ENCODE results near the gene RUNX2.

The RUNX2 gene

DNA sequence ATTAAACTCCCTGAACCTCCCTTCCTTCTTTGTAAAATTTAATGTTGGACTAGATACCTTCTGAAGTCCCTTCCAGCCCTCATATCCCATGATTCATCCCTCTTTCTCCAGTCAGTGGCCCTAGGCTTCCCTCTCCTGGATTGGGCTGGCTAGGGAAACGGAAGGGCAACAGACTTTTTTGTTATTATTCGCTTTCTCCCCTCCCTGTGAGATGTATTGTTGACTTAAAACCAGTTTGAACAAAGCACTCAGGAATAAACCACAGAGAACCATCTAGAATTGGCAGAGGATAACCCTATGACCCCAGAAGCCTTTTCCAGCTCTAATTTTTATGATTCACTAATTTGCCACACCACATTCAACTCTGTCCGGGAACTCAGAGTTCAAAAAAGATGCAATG, 289.3 kb downstream of the RUNX2 start:
- DNase-seq (ENCODE audit: low spot score) = no peak

DNA sequence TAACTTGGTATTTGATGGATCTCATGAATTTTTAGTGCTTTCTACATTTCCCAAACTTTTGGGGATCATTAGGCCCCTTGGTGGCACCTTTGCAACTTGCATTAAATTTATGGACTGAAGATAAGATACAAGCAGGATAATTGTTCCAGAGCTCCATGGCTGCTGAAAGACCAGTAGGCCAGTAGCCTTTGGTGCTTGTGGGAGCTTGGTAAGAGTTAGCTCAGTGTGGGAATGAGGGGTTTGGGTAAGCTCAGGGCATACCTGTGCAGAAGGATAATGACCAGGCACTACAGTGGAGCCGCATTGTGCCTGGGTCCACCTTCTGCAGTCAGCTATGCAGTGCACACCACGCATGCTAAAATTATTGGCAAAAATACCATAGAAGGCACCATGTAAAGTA, 290.1 kb downstream of the RUNX2 start:
- DNase-seq (ENCODE audit: low spot score) = no peak

DNA sequence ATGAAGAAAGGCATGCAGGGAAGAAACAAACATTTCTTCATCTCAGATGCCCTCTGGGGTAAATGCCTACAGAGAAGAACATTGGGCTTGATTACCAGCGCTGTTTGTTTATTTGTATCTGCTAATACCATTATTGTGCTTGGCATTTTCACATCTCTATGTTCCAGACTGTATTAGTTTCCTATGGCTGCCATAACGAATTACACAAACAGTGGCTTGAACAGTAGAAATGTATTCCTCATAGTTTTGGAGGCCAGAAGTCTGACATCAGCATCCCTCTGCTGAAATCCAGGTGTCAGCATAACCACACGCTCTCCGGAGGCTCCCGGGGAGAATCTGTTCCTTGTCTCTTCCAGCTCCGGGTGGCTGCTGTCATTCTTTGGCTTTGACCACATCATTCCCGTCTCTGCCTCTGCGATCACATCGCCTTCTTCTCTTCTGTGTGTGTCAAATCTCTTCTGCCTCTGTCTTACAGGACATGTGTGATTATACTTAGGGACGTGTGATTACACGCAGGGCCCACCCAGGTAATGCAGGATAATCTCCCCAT, 291.2 kb downstream of the RUNX2 start:
- DNase-seq (ENCODE audit: low spot score) = no peak

DNA sequence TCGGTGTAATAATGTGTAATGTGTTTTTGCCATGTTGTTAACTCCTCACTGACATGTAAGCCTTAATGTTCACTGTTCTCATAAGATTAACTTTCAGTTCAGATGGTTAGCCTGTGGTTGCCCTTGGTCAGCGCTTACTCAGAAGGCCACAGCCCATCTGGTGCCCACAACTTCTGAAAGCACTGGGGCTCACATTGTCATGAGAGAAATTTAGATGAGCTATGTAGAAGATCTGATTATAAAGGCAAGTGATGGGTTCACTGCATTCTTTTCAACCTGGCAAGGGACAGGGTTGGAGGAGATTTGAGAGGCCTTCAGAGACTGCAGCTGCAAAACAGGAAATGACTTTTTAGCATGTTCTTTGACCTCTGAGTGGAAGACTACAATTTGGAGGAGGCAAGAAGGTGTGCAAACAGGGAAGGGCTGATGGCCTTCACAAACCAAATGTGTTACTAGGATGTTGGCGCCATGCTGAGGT, 291.9 kb downstream of the RUNX2 start:
- no peak for DNase-seq (ENCODE audit: low spot score)

DNA sequence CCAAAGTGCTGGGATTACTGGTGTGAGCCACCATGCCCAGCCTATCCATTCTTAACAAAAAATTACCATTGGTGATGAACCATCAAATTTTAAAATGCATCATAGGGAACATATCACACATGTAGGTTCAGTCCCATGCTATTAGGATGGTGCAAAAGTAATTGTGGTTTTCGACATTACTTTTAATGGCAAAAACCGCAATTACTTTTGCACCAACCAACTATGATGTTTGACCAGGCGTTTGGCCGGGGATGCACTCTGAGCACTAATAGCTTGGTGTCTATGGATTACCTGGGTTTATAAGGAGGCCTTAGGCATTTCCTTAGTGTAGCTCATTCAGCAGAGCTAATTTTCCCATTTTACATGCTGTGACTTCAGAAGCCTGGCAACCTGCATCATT, 296.1 kb downstream of the RUNX2 start:
- no peak for DNase-seq (ENCODE audit: low spot score)

DNA sequence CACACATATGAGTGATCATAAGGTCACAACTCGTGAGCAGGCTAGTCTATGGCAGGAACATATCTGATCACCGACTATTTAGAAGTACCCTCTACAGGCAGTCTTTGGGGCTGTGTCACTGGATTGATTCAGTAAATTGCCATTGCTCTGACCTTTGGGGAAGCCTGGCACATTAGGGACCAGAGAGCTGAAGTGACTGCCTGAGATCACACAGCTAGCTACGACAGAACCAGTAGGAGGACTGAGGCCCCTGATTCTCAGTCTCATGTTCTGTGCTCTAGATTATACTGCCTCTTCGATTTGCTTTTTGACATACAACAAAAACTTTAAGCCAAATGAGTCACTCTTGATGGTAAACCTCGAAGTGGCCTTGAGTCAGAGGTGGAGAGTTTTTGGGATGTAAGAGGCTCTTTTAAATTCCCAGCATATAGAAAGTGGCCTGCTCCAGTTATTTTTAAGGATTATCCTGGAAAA, 297.1 kb downstream of the RUNX2 start:
- DNase-seq (ENCODE audit: low spot score) = no peak

DNA sequence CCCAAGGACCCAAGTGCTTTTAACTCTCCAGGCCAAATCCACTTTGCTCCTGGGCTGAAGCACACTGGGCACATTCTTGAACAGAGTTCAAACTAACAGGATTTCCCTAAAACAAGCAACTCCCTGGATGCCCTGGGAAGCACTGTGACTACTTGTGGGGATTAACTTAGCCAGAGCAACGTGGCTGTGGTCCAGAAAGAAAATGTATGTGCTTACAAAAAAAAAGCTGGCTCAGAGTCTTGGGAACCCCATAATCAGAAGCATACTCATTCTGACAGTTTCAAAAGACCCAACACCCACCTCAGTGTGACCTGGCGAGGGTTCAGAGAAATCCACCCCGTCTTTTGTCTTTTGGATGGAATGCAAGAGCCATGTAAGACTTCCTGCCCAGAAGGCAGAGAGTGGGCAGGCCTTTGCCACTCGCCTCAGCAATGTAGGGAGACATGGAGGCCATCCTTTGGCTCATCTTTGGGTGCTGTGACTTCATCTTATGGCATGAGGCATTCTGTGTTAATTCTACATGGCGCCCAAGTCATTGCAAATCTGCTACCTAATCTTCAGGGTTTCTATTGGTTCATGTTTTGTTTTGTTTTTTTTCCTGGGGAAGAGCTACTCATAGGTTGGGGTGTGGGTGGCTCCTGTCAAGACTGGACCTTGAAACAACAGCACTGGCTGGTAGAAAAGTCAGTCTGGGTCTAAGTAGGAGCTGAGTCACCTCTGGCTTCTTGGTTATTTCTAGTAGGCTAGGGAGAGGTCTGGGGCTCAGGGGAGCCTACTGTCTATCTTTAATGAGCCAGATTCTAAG, 298.2 kb downstream of the RUNX2 start:
- no peak for DNase-seq (ENCODE audit: low spot score)

DNA sequence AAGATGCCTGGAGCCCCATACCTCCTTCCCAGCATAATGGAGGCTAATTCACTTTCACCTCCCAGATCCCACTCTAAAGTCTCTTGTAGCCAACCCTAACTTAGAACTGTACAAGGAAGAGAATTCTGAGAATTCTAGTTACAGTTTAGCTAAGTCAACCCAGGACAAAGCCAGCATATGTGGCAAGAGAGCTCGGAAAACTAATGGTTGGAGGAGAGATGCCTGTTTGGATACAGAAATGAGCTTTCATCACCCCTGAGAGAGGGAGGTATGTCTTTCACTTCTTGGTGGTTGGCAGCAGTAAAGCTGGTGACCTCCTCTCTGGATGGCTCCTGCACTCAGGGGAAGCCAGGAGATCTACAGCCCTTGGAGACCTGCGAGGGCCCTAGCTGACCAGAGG, 302.2 kb downstream of the RUNX2 start:
- no peak for DNase-seq (ENCODE audit: low spot score)

DNA sequence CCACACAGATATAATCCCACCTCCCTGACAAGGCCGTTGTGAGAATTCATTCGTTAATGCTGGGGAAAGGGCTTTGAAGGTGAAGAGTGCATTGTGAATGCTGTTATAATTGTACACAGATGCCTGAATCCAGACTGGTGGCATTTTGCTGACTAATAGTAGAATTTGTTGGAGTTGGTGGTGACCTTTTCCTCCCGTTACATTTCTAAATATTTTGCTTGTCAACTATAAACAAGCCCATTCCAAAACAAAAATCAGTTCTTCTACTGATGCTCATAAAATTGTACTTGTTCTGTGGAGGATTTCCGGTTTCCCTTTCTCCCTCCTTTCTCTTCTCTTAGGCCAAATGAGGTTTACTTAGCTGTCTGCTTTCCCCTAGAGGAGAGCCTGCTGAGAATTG, 302.7 kb downstream of the RUNX2 start:
- no peak for DNase-seq (ENCODE audit: low spot score)

DNA sequence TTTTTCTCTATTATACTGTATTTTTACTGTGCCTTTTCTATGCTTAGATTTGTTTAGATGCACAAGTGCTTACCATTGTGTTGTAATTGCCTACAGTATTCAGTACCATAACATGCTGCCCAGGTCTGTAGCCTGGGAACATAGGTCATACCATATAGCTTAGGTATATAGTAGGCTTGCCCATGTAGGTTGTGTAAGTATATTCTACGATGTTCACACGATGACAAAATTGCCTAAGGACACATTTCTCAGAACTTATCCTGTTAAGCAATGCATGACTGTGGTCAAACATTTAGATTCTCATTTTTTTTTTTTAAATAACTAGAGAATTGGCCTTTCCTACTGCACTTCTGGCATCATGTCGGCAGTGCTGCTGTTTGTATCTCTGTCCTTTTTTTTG, 303.3 kb downstream of the RUNX2 start:
- DNase-seq (ENCODE audit: low spot score) = no peak

DNA sequence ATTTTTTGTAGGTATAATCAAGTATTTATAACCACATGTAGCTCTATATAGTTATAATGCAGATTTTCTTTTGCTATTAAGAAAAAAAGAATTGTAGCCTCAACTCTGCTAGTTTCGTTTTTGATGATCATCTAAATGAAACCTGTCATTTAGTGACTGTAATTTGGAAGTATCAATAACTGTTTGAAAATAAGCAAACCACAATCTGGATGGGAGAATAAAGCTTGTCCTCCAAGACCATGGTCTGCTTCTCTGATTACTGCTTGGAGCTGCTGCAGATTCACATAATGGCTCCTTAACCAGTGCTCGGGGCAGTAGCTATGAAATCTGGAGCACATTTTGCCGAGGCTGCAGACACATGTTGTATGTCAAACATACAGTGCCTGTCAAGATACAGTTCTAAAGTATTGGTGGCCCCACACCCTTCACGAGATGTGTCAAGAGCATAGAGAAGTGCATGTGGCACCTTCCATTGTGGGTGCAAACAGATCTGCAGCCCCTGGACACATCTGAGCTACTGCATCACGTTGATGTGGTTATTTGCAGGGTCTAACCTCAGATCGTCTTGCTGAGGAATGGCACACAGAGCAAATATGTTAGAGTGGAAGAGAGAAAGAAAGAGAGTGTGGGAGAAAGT, 305.3 kb downstream of the RUNX2 start:
- DNase-seq (ENCODE audit: low spot score) = no peak

DNA sequence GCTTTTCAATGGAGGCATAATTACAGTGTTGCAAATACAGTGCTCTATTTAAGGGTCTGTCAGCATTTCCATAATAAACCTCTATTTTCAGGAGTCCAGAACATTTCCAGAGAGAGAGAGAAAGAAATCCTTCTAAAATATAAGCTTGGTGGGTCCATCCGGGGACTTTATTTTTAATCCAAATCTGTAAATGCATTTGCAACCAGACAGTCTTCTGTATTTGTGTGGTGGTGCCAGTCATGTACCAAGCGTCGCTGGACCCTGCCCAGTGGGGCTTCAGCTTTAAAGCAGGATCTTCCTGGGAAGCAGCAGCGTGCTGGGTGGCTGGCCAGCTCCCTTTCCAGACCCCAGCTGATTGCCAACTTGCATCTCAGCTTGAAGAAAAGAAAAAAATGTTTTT, 306.1 kb downstream of the RUNX2 start:
- no peak for DNase-seq (ENCODE audit: low spot score)

DNA sequence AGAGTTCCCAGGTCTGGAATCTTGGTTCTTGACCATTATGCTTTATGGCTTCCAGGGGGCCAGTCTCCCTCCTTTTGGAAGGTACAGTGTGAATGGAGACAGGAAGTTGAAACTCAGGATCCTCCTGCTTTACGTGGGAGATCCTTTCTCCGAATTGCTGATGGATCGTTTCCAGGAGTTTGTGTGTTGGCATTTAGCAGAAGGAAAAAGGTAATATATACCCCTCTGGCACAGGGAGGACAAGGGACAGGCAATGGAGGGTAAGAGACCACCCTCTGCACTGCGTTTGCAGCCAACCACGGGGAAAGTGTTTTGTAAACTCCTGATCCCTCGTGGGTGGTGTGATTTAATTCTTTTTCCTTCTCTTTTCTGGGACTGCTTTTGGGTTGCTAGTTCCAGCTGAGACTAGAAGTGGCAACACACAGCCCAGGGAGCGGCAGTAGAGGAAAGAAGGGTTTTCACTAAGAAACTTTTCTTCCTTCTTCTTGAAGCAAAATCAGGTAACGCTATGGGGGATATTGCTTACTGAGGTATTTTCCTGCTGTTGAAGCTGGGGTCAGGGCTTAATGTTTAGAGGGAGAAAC, 307.2 kb downstream of the RUNX2 start:
- DNase-seq (ENCODE audit: low spot score) = no peak

DNA sequence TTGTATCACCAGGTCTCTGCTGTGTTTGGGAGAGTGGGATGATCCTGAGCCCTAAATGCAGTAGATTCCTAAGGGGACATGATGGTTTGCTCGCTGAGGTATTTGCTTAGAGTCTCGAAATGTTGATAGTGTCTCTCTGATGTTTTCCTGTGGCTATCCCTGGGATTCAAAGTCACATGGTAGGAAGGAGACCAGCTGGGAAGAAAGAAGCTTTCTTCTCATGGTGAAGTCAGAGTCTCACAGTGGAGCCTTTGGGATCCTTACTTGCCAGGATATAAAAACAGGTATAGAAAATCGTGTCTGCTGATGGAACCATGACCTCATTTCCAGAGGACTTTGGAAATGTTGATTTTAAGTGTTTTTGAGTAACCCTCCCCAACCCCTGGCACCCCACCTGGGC, 308.9 kb downstream of the RUNX2 start:
- DNase-seq (ENCODE audit: low spot score) = no peak

DNA sequence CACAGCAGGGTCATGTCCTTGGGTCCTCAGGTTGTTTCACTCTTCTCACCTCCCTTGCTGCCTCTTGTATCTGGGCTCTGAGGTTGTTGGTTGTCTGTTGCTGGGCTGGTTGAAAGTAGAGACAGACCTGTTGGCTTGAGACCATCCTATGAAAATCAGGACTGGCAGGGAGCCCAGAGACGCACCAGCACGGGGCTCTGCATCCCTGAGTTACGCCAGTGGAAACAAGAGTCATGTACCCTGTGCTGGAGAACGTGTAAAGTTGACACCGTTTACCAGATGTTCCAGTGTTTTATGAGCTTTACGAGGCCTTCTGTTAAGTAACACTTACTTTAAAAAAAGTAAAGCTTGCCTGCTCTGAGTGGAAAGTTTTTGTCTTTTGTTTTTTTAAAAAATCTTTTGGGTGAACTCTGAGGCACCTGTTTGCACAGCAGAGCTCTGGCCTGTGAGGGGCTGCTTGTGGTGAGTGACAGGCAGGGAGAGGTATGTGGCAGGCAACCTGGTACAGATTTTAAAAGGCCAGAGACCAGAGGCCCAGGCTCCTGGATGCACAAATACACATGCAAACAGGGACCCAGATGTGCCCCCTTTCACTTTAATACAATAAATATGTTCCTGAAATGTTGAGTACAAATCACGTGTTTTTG, 309.6 kb downstream of the RUNX2 start:
- DNase-seq (ENCODE audit: low spot score) = no peak

DNA sequence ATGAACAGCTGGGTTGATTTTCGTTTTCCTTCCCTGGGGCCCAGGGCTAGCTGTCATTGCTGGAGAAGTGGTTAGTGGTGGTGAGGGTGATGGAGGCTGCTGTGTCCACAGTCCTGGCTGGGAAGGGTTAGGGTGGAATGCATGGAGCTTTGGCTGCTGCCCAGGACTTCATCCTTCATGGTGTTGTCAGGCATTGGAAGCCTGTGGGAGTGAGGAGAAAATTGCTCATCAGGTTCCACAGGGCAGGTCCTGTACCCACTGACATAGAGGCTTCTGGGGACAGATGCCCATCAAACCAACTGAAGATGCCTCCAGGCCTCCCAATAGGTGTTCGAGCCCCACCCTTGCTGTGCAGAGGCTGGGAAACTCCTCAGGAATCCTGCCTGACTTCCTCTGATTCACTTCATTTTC, 312.0 kb downstream of the RUNX2 start:
- DNase-seq (ENCODE audit: low spot score) = no peak

DNA sequence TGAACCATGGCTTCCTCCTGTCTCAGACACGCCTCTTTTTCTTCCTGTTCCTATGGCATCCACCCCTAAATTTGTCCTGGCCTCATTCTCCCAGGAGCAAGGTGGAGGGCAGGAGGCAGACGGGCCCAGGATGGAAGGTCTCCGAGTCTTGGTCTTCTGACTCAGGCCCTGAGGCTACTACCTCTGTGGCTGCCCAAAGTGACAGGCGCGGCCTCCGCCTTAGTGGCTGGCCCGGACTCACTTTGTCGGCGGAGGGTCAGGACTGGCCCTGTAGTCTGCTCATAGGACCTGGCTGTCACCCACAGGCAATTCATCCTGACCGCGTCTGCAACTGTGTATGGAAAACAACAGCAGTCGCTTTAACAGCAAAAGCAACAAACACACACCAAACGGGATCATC, 312.7 kb downstream of the RUNX2 start:
- DNase-seq (ENCODE audit: low spot score) = no peak

DNA sequence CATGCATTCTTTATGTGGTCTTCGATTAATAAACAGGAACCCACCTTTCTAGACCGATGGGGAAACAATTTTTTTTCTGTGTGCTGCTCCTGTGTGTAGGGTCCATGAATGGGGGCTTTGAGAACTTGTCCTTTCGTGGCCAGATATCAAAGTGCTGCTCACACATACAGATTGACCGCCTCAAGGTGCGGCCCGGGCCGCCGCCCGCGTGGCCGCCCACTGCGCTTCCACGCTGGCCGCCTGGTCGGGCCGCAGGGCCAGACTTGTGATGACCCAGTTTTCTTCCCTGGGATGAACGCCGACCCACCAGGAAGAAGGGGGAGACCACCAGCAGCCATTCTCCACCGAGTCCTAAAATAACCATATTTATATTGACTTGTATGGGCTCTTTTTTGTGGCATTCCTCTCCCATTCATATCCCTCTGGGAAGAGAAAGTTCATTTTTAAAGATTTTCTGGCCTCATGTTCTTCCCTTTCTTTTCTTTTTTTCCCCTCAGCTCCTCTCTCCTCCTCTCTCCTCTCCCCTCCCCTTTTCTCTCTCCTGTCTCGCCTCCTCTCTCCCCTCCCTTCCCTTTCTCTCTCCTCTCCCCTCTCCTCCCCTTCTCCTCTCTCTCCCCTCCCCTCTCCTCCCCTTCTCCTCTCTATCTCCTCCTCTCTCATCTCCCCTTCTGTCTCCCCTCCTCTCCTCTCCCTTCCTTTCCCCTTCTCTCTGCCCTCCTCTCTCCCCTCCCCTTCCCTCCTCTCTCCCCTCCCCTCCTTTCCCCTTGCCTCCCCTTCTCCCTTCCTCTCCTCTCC, 314.4 kb downstream of the RUNX2 start:
- DNase-seq (ENCODE audit: low spot score) = no peak

DNA sequence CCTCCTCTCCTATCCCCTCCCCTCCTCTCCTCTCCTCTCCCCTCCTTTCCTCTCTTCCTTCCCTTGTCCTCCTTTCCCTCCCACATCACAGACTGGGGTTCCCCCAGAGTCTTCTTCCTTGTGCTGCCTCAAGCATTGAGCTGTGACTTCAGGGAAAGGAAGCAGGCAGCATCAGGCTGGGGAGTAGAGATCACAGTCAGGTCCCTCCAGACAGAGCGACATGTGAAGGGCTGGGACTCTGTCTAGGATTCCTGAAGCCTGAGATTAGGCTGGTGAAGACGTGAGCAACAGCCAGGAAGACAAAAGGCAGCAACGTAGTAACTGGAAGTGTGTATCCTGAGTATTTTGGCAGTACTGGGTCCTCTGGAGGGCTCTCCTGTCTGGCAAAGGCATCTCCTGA, 315.0 kb downstream of the RUNX2 start:
- DNase-seq (ENCODE audit: low spot score) = no peak

DNA sequence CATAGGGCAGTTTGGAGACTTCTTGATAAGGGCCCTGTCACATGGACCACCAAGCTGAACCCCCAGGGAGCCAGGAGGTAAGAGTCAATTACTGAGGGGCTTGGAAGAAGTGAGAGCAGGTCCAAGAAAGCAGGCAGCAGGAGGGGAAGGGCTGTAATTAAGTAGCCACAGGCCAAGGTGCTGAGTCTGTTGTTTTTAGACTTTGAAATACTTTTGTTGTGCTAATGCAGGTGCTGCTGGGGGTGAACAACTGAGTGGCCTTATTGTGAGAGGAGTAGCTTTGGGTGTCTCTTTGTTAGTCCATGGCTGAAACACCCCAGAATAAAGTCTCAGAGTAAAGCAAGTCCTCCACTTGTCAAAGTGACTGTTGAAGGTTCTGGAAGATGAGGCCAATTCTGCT, 316.6 kb downstream of the RUNX2 start:
- no peak for DNase-seq (ENCODE audit: low spot score)

DNA sequence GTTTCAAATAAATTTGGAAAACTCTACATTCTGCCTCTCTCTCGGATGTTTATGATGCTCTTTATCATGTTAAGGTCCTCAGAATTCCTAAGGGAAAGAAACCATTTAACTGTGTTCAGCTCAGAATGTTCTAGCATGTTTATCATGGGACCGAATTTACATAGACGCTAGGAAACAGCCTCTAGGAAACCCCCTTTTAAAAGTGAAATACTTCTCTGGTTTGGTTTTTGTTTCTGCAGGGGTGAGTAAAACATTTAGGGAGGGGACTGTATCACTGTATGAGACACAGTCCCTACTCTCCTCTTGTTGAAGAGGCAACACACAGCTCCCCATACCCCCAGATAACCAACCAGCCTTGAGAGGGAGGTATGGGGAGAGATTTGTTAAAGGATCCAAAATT, 317.2 kb downstream of the RUNX2 start:
- DNase-seq (ENCODE audit: low spot score) = no peak
